Measurements from ENCODE around the gene EIF3J.
"Not testable (repeated sequence)": the region's sequence is repeated elsewhere in the genome, so short reads cannot be mapped to it uniquely, and the experiment has no call there.

EIF3J gene

DNA sequence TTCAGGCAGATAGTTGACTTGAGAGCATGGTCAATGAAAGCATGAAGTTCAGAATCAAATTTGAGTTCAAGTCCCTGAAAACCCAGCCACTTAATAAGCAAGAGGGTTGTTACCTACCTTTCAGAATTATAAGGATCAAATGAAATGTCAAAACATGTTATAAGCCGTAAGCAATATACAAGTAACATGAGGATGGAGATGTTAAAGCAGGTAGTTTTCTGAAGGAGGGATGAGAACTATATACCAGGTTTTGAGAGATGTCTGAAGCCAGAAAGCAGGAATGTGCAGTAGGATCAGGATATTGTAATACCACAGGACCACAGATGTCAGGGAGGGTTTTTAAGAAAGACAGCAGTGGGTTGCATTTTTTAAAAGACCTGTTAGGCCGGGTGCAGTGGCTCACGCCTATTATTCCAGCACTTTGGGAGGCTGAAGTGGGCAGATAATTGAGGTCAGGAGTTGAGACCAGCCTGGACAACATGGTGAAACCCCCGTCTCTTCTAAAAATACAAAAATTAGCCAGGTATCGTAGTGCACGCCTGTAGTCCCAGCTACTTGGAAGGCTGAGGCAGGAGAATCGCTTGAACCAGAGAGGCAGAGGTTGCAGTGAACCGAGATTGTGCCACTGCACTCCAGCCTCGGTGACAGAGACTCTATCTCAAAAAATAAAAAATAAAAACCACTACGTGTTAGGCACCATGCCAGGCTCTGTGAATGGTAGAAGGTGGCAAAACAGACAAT lies 6.9 kb upstream of the EIF3J start:
- H3K4me1 ChIP-seq (ENCODE audit: control insufficient read depth, insufficient read depth, low read length), result no peaks in the 10 kb centered on the region
- H3K4me3 ChIP-seq (ENCODE audit: low read length), result no peak overlapping the region
- no peaks in the 10 kb centered on the region for H3K36me3 ChIP-seq (ENCODE audit: control insufficient read depth, insufficient read depth, low read length)
- H3K9ac ChIP-seq (ENCODE audit: low read length), result no peak overlapping the region
- H3K27me3 ChIP-seq (ENCODE audit: control insufficient read depth, insufficient read depth, low read length), result no peaks in the 10 kb centered on the region
- no peaks in the 10 kb centered on the region for H3K9me3 ChIP-seq (ENCODE audit: control insufficient read depth, low read length)

DNA sequence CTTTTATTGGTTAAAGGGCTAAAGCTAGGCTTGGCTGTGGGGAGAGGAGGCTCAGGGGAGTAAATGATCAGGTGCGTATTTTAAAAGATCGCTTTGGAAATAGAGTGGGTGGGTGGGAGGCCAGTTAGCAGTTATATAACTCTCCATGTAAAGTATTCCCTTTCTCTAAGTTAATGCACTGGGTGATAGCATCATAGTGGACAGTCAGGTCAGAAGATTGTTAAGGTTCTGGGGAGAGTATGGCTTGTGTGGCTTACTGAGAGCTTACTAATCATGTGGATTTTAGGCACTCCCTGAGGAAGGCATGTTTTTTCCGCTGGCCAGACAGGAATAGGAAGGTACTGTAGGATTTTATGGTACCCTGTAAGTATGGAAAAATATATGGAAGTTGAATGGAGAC lies 6.3 kb upstream of the EIF3J start:
- Histone ChIP-seq H3K9ac (ENCODE audit: low read length) (no peak overlapping the region), H3K27me3 (ENCODE audit: control insufficient read depth, insufficient read depth, low read length) (no peaks in the 10 kb centered on the region), H3K9me3 (ENCODE audit: control insufficient read depth, low read length) (no peaks in the 10 kb centered on the region), H3K4me3 (ENCODE audit: low read length) (no peak overlapping the region), H3K4me1 (ENCODE audit: control insufficient read depth, insufficient read depth, low read length) (peaks cover 5% of the 10 kb centered on the region), H3K36me3 (ENCODE audit: control insufficient read depth, insufficient read depth, low read length) (no peaks in the 10 kb centered on the region)

DNA sequence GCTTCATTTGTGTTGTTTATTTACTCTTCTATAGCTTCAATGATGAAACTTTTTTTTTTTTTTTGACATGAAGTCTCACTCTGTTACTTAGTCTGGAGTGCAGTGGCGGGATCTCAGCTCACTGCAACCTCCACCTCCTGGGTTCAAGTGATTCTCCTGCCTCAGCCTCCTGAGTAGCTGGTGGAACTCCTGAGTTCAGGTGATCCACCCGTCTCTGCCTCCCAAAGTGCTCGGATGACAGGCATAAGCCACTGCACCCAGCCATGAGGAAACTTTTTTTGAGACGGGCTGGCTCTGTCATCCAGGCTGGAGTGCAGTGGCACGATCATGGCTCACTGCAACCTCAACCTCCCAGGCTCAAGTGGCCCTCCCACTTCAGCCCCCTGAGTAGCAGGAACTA lies 4.7 kb upstream of the EIF3J start:
- not testable (repeated sequence) for H3K27me3 ChIP-seq (ENCODE audit: control insufficient read depth, insufficient read depth, low read length); H3K9ac ChIP-seq (ENCODE audit: low read length); H3K4me1 ChIP-seq (ENCODE audit: control insufficient read depth, insufficient read depth, low read length); H3K36me3 ChIP-seq (ENCODE audit: control insufficient read depth, insufficient read depth, low read length); H3K4me3 ChIP-seq (ENCODE audit: low read length); H3K9me3 ChIP-seq (ENCODE audit: control insufficient read depth, low read length)

DNA sequence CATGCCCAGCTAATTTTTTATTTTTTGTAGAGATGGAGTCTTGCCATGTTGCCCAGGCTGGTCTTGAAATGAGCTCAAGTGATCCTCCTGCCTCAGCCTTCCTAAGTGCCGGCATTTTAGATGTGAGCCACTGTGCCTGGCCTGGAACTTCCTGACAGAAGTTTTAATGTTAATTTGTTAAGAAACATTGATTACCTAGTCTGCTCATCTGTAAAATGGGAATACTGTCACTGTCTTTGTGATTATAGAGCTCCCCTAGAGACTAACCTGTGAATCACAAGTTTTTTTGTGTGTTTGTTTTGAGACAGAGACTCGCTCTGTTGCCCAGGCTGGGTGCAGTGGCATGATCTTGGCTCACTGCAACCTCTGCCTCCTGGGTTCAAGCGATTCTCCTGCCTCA lies 4.3 kb upstream of the EIF3J start:
- Histone ChIP-seq H3K4me1 (ENCODE audit: control insufficient read depth, insufficient read depth, low read length) (peaks cover 9% of the 10 kb centered on the region), H3K9ac (ENCODE audit: low read length) (no peak overlapping the region), H3K27me3 (ENCODE audit: control insufficient read depth, insufficient read depth, low read length) (no peaks in the 10 kb centered on the region), H3K36me3 (ENCODE audit: control insufficient read depth, insufficient read depth, low read length) (no peaks in the 10 kb centered on the region), H3K4me3 (ENCODE audit: low read length) (no peak overlapping the region), H3K9me3 (ENCODE audit: control insufficient read depth, low read length) (no peaks in the 10 kb centered on the region)

DNA sequence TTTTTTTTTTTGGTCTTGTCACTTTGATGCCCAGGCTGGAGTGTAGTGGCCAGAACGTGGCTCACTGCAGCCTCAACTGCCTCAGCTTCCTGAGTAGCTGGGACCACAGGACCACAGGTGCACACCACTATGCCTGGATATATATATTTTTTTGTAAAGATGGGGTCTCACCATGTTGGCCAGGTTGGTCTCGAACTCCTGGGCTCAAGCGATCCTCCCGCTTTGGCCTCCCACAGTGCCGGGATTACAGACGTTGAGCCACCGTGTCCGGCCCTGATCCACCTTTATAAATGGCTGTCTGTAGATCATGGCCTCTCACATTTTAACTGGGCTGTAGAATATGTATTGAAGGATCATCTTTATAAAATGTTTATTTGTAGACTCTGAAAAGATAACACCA lies 1.9 kb upstream of the EIF3J start:
- H3K9ac ChIP-seq (ENCODE audit: low read length), result no peak overlapping the region
- H3K4me1 ChIP-seq (ENCODE audit: control insufficient read depth, insufficient read depth, low read length), result peaks cover 14% of the 10 kb centered on the region
- H3K4me3 ChIP-seq (ENCODE audit: low read length), result no peak overlapping the region
- no peaks in the 10 kb centered on the region for H3K9me3 ChIP-seq (ENCODE audit: control insufficient read depth, low read length)
- H3K27me3 ChIP-seq (ENCODE audit: control insufficient read depth, insufficient read depth, low read length), result no peaks in the 10 kb centered on the region
- no peaks in the 10 kb centered on the region for H3K36me3 ChIP-seq (ENCODE audit: control insufficient read depth, insufficient read depth, low read length)

DNA sequence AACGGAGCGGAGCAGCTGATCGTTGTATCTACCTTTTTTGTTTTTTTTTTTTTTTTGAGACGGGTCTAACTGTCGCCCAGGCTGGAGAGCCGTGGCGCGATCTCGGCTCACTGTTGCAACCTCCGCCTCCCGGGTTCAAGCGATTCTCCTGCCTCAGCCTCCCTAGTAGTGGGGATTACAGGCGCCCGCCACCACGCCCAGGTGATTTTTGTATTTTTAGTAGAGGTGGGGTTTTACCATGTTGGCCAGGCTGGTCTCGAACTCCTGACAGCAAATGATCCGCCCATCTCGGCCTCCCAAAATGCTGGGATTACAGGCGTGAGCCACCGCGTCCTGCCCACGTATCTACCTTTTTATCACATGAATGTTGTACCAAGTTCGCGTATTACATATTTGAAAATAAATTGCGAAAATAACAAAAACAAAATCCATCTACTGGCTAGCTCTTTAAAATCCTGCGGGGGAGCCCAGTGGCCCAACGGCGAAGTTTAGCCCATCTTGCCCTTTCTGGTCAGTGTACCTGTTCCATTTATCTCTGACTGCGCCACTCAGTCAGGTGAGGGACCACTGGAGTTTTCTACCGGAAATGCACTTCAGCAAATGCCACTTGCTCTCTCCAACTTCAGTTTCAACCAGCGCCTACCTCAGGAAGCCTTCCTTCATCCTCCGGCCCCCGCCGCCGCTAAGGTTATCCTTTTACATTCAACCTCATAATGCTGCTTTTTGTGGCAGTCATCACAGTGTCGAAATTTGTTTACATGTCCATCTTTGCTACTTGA lies 1.2 kb upstream of the EIF3J start:
- peak overlapping the region; percentile 82 for H3K9ac ChIP-seq (ENCODE audit: low read length)
- H3K36me3 ChIP-seq (ENCODE audit: control insufficient read depth, insufficient read depth, low read length), result no peaks in the 10 kb centered on the region
- no peaks in the 10 kb centered on the region for H3K9me3 ChIP-seq (ENCODE audit: control insufficient read depth, low read length)
- peak overlapping the region; percentile 95 for H3K4me3 ChIP-seq (ENCODE audit: low read length)
- peaks cover 14% of the 10 kb centered on the region for H3K4me1 ChIP-seq (ENCODE audit: control insufficient read depth, insufficient read depth, low read length)
- no peaks in the 10 kb centered on the region for H3K27me3 ChIP-seq (ENCODE audit: control insufficient read depth, insufficient read depth, low read length)

DNA sequence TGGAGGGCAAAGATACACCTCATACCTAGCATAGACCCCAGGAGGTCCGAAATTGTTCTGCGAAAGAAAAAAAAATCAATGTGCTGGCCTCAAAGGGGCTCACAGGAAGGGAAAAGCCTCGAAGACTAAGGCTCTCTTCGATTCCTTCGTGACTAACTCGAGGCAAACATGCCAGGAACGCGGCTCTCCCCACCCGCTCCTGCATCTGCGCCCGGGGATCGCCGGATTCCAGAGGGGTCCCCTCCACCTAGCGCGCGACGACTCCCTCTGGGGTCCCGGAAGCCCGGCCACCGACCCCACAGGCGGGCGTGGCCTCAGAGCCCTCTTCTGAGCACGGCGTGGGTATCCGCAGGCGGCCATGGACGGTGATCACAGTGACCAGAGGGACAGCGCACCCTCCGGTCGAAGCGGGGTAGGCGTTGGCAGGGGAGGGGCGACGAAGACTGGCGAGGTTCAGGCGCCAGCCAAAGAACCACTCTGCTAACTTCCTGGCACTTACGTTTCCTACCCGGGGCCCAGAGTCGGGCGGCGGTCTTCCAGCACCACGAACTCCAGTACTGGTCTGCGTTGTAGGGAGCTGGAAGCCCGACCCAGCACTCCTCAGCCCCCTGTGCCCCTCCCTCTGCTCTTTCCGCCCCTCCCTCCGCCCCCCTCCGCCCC lies 515 bp upstream of the EIF3J start:
- Histone ChIP-seq H3K4me1 (ENCODE audit: control insufficient read depth, insufficient read depth, low read length) (peaks cover 19% of the 10 kb centered on the region), H3K9ac (ENCODE audit: low read length) (peak overlapping the region; percentile 82), H3K36me3 (ENCODE audit: control insufficient read depth, insufficient read depth, low read length) (no peaks in the 10 kb centered on the region)

DNA sequence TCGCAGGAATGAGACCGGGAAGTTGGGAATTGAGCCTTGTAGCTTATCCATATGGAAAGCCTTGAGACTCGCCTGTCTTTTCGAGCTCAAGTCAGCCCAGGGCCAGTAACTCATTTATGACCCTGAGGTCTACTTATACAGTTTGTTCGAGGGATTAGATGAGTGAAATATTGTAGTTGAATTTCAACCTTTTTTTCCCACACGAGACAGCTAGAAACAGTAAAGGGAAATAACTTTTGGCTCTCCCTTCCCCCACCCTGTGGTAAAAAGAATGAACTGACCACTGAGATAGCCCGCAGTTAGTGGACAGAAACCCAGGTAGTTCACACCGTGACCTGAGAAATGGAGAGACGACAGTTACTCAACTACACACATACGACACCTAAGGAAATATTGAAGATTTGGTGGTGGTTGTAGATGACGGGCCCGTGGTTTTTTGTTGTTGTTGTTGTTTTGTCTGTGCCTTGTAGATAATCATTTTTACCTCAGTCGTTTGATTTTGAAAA lies 841 bp downstream of the EIF3J start:
- H3K9ac ChIP-seq (ENCODE audit: low read length), result peak overlapping the region; percentile 92

More for the DNA sequence above, 515 bp upstream of the EIF3J start:
- H3K9me3 ChIP-seq (ENCODE audit: control insufficient read depth, low read length), result no peaks in the 10 kb centered on the region
- H3K4me3 ChIP-seq (ENCODE audit: low read length), result peak overlapping the region; percentile 95
- H3K27me3 ChIP-seq (ENCODE audit: control insufficient read depth, insufficient read depth, low read length), result no peaks in the 10 kb centered on the region

DNA sequence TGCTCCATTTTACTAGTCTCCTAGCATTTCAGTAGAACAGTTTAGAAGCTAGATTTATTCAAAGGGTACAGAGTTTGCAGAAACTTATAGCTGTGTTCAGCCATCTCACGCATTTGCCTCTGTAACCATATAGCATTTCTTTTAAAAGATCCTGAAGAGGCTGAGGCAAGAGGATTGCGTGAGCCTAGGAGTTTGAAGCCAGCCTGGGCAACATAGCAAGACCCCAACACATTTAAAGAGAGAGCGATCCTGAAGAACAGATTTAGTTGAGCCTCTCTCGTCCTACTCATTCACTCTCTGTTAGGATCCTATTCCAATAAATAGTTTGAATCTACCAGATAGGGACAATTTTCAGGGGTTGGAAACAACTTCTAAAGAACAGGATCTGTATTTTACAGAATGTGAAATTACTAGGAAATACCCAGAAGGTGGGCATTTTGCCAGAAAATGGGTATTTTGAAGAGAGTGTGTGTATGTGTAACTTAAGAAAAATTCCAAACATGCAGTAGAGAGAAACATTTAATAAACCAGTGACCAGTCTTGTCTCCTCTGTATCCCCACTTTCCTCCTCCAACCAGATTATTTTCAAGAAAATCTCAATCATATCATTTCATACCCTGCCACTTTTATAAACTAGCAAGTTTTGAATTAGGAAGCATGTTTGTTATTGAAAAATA lies 4.5 kb downstream of the EIF3J start:
- H3K4me1 ChIP-seq (ENCODE audit: control insufficient read depth, insufficient read depth, low read length), result peaks cover 14% of the 10 kb centered on the region
- no peak overlapping the region for H3K9ac ChIP-seq (ENCODE audit: low read length)
- H3K4me3 ChIP-seq (ENCODE audit: low read length), result no peak overlapping the region
- no peaks in the 10 kb centered on the region for H3K9me3 ChIP-seq (ENCODE audit: control insufficient read depth, low read length)
- no peaks in the 10 kb centered on the region for H3K36me3 ChIP-seq (ENCODE audit: control insufficient read depth, insufficient read depth, low read length)
- H3K27me3 ChIP-seq (ENCODE audit: control insufficient read depth, insufficient read depth, low read length), result no peaks in the 10 kb centered on the region

More for the DNA sequence above, 841 bp downstream of the EIF3J start:
- Histone ChIP-seq H3K36me3 (ENCODE audit: control insufficient read depth, insufficient read depth, low read length) (no peaks in the 10 kb centered on the region), H3K27me3 (ENCODE audit: control insufficient read depth, insufficient read depth, low read length) (no peaks in the 10 kb centered on the region), H3K4me1 (ENCODE audit: control insufficient read depth, insufficient read depth, low read length) (peaks cover 19% of the 10 kb centered on the region), H3K4me3 (ENCODE audit: low read length) (peak overlapping the region; percentile 18), H3K9me3 (ENCODE audit: control insufficient read depth, low read length) (no peaks in the 10 kb centered on the region)

DNA sequence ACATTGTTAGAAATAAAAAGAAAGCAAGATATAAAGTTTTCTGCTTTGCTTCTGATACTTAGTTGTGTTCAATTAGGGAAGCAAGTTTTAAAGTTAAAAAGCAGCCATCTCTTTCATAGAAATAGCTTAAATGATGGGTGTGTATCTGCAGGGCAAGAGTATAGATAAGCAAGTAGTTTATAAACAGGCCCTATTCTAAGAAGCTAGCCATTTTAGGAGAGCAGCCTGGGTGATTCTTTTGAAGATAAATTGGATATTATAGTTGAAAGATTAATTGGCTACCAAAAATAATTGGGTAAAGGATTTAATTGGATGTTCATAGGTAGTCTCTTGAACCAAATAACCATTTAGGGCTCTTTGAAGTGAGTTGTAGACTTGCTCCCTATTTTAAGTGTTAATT lies 5.6 kb downstream of the EIF3J start:
- Histone ChIP-seq H3K4me3 (ENCODE audit: low read length) (no peak overlapping the region), H3K36me3 (ENCODE audit: control insufficient read depth, insufficient read depth, low read length) (no peaks in the 10 kb centered on the region), H3K27me3 (ENCODE audit: control insufficient read depth, insufficient read depth, low read length) (no peaks in the 10 kb centered on the region), H3K4me1 (ENCODE audit: control insufficient read depth, insufficient read depth, low read length) (peaks cover 14% of the 10 kb centered on the region), H3K9ac (ENCODE audit: low read length) (no peak overlapping the region), H3K9me3 (ENCODE audit: control insufficient read depth, low read length) (no peaks in the 10 kb centered on the region)

DNA sequence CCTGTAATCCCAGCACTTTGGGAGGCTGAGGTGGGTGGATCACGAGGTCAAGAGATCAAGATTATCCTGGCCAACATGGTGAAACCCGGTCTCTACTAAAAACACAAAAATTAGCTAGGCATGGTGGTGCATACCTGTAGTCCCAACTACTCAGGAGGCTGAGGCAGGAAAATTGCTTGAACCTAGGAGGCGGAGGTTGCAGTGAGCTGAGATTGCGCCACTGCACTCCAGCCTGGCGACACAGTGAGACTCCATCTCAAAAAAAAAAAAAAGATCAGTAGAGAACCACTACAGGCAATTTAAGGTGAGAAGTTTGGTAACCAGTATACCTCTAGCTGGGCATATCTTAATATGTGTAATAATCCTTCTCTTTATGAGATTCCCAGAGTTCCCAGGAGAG lies 7.8 kb downstream of the EIF3J start:
- not testable (repeated sequence) for H3K4me3 ChIP-seq (ENCODE audit: low read length); H3K9me3 ChIP-seq (ENCODE audit: control insufficient read depth, low read length); H3K9ac ChIP-seq (ENCODE audit: low read length); H3K4me1 ChIP-seq (ENCODE audit: control insufficient read depth, insufficient read depth, low read length); H3K27me3 ChIP-seq (ENCODE audit: control insufficient read depth, insufficient read depth, low read length); H3K36me3 ChIP-seq (ENCODE audit: control insufficient read depth, insufficient read depth, low read length)

All from mucosa of stomach (tissue), 1 donor.